Measurements from ENCODE around the gene GSK3B. TPM values are rescaled to one million over a fixed set of nuclear protein-coding genes. Genes with fewer than 3 reads are reported as not detected.

Gene GSK3B
- total RNA-seq, 4 donors from 2014 or later = 34.6 to 65.2 (median 42.6) TPM

GRCh38 chr3:119859728-119860127 is 234.5 kb downstream of the GSK3B start:
- DNase-seq = no peak
- Histone ChIP-seq H3K36me3 (peaks cover 0 to 39% (median 0%) of the 10 kb centered on the region in 3 donors), H3K9me3 (no peaks in the 10 kb centered on the region), H3K27me3 (no peaks in the 10 kb centered on the region), H3K4me1 (no peaks in the 10 kb centered on the region), H3K4me3 (no peak overlapping the region), H3K27ac (no peak overlapping the region)
- TF ChIP-seq CTCF (IDR thresholded peaks at IDR 0.05) = no peak
- TF ChIP-seq POLR2A (IDR thresholded peaks at IDR 0.05) = no peak

DNA sequence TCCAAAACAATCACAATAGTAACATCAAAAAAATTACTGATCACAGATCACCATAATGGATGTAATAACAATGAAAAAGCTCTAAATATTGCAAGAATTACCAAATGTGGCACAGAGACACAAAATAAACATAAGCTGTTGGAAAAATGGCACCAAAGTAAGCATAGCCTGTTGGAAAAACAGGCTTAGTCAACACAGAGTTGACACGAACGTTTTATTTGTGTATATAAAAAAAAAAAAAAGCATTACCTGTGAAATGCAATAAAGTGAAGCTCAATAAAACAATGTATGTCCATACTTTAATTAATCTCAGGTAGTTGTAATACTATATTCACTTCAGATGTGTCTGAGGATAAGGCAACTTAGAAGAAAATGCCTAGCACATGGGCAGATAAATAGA is 235.3 kb downstream of the GSK3B start:
- peaks cover 0 to 39% (median 0%) of the 10 kb centered on the region in 3 donors for H3K36me3 ChIP-seq
- H3K27ac ChIP-seq = no peak overlapping the region
- no peak for TF ChIP-seq POLR2A (IDR thresholded peaks at IDR 0.05)
- no peak for TF ChIP-seq CTCF (IDR thresholded peaks at IDR 0.05)
- no peaks in the 10 kb centered on the region for H3K4me1 ChIP-seq
- H3K9me3 ChIP-seq = no peaks in the 10 kb centered on the region
- no peaks in the 10 kb centered on the region for H3K27me3 ChIP-seq
- no peak for DNase-seq
- no peak overlapping the region for H3K4me3 ChIP-seq

DNA sequence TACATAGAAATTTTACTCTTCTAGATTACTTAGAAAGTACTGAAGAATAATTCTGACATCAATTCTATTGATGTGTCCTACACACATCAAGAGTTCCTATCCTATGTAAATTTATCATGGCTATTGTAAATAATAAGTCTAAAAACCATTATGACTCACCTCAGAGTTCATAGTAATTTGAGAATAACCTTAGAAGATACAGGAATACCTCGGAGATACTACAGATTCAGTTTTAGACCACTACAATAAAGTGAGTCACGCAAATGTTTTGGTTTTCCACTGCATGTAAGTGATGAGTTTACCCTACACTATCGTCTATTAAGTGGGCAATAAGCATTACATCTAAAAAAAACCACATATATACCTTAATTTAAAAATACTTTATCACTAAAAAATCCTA is 237.6 kb downstream of the GSK3B start:
- H3K4me1 ChIP-seq = no peaks in the 10 kb centered on the region
- H3K36me3 ChIP-seq = peaks cover 0 to 26% (median 0%) of the 10 kb centered on the region in 3 donors
- no peak overlapping the region for H3K4me3 ChIP-seq
- H3K27me3 ChIP-seq = no peaks in the 10 kb centered on the region
- TF ChIP-seq CTCF (IDR thresholded peaks at IDR 0.05) (no peak), POLR2A (IDR thresholded peaks at IDR 0.05) (no peak)
- H3K27ac ChIP-seq = no peak overlapping the region
- no peaks in the 10 kb centered on the region for H3K9me3 ChIP-seq
- DNase-seq = no peak

DNA sequence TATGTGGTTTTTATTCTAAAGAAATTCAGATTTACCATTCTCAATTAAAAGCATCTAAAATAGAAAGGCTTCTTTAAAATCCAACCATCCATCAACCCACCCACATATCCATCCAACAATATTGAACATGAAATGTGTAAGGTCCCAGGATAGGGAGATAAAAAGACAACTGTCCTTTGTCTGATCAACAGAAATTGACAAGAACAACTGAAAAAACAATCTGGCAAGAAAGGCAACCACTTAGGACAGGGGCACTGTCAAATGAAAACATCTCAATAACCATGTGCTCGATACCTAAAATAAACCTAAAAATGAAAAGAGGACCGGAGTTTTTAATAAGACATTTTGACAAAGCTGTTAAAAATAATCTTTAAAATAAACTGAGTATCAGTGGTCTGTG is 245.1 kb downstream of the GSK3B start:
- no peaks in the 10 kb centered on the region for H3K9me3 ChIP-seq
- peaks cover 0 to 3% (median 0%) of the 10 kb centered on the region in 3 donors for H3K36me3 ChIP-seq
- no peaks in the 10 kb centered on the region for H3K4me1 ChIP-seq
- DNase-seq = no peak
- no peak overlapping the region for H3K27ac ChIP-seq
- H3K27me3 ChIP-seq = no peaks in the 10 kb centered on the region
- TF ChIP-seq CTCF (IDR thresholded peaks at IDR 0.05) = no peak
- TF ChIP-seq POLR2A (IDR thresholded peaks at IDR 0.05) = no peak
- H3K4me3 ChIP-seq = no peak overlapping the region

DNA sequence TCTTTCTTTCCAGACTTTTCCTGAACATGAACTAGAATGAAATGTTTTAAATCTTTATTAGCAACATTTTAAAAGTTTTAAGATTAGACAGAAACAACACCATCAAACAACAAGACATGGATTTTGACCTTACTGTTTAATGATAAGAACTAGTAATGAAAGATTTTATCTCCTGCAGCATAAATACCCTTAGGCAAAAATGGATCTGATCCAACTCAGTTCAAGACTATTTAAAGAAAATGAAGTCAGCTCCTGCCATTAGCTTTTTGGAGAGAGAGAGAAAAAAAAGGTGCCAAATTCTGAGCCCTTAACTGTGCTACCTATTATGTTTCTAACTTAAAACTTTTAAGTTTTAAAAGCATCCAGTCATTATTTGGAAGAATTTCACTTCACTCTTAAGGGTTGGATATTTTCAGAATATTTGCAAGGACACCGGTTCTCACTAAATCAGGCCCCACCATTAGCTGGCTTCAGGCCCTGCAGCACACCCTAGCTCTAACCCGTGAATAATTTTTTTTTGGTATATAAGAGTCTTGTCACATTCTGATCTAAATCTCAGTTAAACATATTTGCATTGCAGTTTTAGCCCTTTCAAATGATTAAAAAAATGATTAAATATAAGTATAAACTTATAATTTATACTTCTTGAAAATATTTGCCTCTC is 252.3 kb downstream of the GSK3B start:
- Histone ChIP-seq H3K27ac (no peak overlapping the region), H3K4me1 (no peaks in the 10 kb centered on the region)

More for the DNA sequence above, 252.3 kb downstream of the GSK3B start:
- Histone ChIP-seq H3K36me3 (peaks cover 0 to 7% (median 0%) of the 10 kb centered on the region in 3 donors), H3K9me3 (no peaks in the 10 kb centered on the region), H3K4me3 (no peak overlapping the region), H3K27me3 (no peaks in the 10 kb centered on the region)
- TF ChIP-seq CTCF (IDR thresholded peaks at IDR 0.05) = no peak
- no peak for TF ChIP-seq POLR2A (IDR thresholded peaks at IDR 0.05)
- DNase-seq = no peak
